ENCODE data around the gene PFN3.

- TF ChIP-seq POLR2A (IDR thresholded peaks at IDR 0.05) (no peak), CTCF (IDR thresholded peaks at IDR 0.05) (no peak)
Measured at GRCh38 chr5:177396807-177397206, 3.7 kb downstream of the PFN3 start.

Data from adrenal gland (tissue), 5 donors.